Measurements from ENCODE around the gene IL17C.
"Not testable (repeated sequence)": the region's sequence is repeated elsewhere in the genome, so short reads cannot be mapped to it uniquely, and the experiment has no call there.

The IL17C gene

GRCh38 chr16:88609426-88609825 is 28.9 kb upstream of the IL17C start:
- not testable (repeated sequence) for DNase-seq (ENCODE audit: low read depth in 4 of 4, low spot score in 1 of 4)

- no peak for DNase-seq (ENCODE audit: low read depth in 4 of 4, low spot score in 1 of 4)
Measured at GRCh38 chr16:88610080-88610479, 28.3 kb upstream of the IL17C start.

- no peak for DNase-seq (ENCODE audit: low read depth in 4 of 4, low spot score in 1 of 4)
Measured at GRCh38 chr16:88610909-88611812, 27.2 kb upstream of the IL17C start.

GRCh38 chr16:88613293-88613692 is 25.1 kb upstream of the IL17C start:
- no peak for DNase-seq (ENCODE audit: low read depth in 4 of 4, low spot score in 1 of 4)

- no peak for DNase-seq (ENCODE audit: low read depth in 4 of 4, low spot score in 1 of 4)
Measured at GRCh38 chr16:88613911-88614817, 24.2 kb upstream of the IL17C start.

GRCh38 chr16:88614818-88615580 is 23.4 kb upstream of the IL17C start:
- DNase-seq (ENCODE audit: low read depth in 4 of 4, low spot score in 1 of 4): no peak

- no peak for DNase-seq (ENCODE audit: low read depth in 4 of 4, low spot score in 1 of 4)
Measured at GRCh38 chr16:88616320-88616719, 22.1 kb upstream of the IL17C start.

GRCh38 chr16:88616736-88617135 is 21.6 kb upstream of the IL17C start:
- DNase-seq (ENCODE audit: low read depth in 4 of 4, low spot score in 1 of 4): no peak

GRCh38 chr16:88617268-88618031 is 20.9 kb upstream of the IL17C start:
- DNase-seq (ENCODE audit: low read depth in 4 of 4, low spot score in 1 of 4): no peak

GRCh38 chr16:88618182-88618955 is 20.0 kb upstream of the IL17C start:
- DNase-seq (ENCODE audit: low read depth in 4 of 4, low spot score in 1 of 4): no peak

- no peak for DNase-seq (ENCODE audit: low read depth in 4 of 4, low spot score in 1 of 4)
Measured at GRCh38 chr16:88618956-88619667, 19.3 kb upstream of the IL17C start.

- DNase-seq (ENCODE audit: low read depth in 4 of 4, low spot score in 1 of 4): no peak
Measured at GRCh38 chr16:88619859-88620815, 18.2 kb upstream of the IL17C start.

GRCh38 chr16:88622125-88622524 is 16.2 kb upstream of the IL17C start:
- DNase-seq (ENCODE audit: low read depth in 4 of 4, low spot score in 1 of 4): no peak

GRCh38 chr16:88622866-88623265 is 15.5 kb upstream of the IL17C start:
- no peak for DNase-seq (ENCODE audit: low read depth in 4 of 4, low spot score in 1 of 4)

GRCh38 chr16:88623858-88624257 is 14.5 kb upstream of the IL17C start:
- no peak for DNase-seq (ENCODE audit: low read depth in 4 of 4, low spot score in 1 of 4)

GRCh38 chr16:88624481-88624880 is 13.9 kb upstream of the IL17C start:
- no peak for DNase-seq (ENCODE audit: low read depth in 4 of 4, low spot score in 1 of 4)

GRCh38 chr16:88624977-88625576 is 13.3 kb upstream of the IL17C start:
- no peak for DNase-seq (ENCODE audit: low read depth in 4 of 4, low spot score in 1 of 4)

GRCh38 chr16:88626646-88627045 is 11.7 kb upstream of the IL17C start:
- no peak for DNase-seq (ENCODE audit: low read depth in 4 of 4, low spot score in 1 of 4)

All from stimulated activated CD4-positive, alpha-beta T cell treated with anti-CD3 and anti-CD28 coated beads, Interleukin-1b, Interleukin-23, amount 100 ng/mL, for 24 hours (primary cell).